ENCODE results near the gene OCRL.

Gene OCRL

DNA sequence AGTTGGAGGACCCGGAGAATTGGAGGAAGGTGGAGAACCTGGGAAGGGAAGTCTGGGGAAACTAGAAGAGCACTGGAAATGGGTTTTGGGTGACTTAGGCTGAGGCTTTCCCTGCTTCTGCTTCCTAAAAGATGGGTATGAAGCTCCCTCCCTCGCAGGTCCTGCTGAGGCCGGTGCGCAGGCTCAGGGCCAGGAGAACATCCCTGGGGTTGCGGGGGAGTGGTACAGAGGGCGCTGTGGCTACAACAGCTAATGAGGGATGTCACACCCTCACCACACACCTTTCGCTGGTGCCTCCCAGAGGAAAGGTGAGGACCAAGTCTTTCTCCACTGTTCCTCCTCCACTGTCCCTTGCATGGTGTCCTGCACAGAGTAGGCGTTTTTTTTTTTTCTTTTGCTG, 98.9 kb downstream of the OCRL start:
- no peak for DNase-seq

DNA sequence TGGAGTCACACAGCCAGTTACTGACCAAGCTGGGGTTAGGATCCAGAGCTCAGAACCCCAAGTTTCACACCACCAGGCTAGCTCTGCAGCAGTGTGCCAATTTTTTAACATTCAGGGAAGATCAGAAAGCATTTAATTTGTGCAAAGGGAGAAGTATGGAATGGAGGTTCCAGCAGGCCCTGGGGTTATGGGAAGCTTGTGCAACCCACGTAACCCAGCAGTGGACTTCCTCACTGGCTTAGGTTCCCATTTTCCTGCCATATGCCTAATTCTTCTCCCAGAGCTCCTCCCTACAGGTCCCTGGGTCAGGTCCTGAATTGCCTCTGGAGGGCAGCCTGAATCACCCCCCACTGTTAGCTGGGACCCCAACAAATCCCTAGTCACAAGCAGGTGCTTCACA, 100.7 kb downstream of the OCRL start:
- no peak for DNase-seq

DNA sequence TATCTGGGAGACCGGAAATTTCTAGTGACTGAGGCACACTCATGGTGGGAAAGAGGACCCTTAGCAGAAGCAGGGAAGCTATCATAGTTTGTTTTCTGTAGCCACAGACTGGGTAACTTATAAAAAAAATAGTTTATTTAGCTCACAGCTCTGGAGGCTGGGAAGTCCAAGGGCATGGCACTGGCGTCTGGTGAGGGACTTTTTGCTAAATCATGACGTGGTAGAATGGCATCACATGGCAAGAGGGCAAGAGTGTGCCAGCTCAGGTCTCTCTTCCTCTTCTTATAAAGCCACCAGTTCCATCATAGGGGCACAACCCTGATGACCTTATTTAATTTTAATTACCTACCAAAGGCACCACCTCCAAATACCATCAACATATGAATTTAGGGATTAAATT, 101.4 kb downstream of the OCRL start:
- DNase-seq = no peak

DNA sequence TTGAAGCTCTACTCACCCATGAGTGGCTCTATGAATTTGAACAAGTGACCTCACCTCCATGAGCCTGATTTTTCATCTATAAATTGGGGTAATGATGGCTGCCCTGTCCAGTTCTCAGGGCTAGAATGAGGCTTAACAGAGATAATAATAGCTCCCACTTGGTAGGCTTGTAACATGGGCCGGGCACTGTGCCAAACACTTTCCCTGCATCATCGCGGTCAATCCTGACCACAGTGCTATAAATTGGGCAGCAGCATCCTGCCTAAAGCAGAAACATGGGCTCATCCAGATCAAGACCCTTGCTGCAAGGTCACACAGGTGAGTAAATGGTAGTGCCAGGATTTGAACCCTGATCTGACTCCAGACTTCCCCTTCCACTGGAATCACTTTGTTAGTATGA, 101.9 kb downstream of the OCRL start:
- DNase-seq = no peak

Measured in right hindlimb (tissue), 1 donor.